Lower leg skin (tissue), 3 donors: ENCODE results near the gene KCTD8.

Source experiments
- CTCF ChIP-seq, 3 donors: fragments of 450-650 bp; IDR thresholded peaks; one replicate each; pipeline ENCODE4 v1.5.1; 2016; ENCODE audit warnings: antibody characterized with exemption in 3 of 3, mild to moderate bottlenecking in 3 of 3, moderate library complexity in 2 of 3
- POLR2A ChIP-seq, 2 donors: fragments of 450-650 bp; IDR thresholded peaks; one replicate each; pipeline ENCODE4 v1.6.1; 2016 to 2017; ENCODE audit warnings: antibody characterized with exemption in 2 of 2, mild to moderate bottlenecking in 1 of 2, moderate library complexity in 1 of 2

DNA sequence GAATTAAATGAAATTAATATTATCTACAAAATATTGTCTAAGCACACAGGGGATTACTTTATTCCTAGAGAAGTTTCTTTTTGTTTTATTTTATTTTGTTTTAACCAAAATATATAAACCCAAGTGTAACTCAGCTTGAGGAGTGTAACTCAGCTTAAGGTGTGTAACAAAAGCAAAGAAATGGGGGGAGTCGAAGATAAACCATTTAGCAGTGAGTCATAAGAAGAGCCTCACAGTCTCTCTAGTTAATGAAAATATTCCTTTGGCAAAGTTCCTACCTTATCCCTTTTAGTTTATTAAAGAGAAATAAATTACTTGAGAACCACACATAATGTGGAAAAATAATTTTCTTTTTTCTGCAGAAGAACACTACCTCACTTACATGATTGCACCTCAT is 261.8 kb downstream of the KCTD8 start:
- TF ChIP-seq CTCF (IDR thresholded peaks at IDR 0.05) (no peak), POLR2A (IDR thresholded peaks at IDR 0.05) (no peak)
